ENCODE results near the gene TRAPPC8. TPM values are rescaled to one million over a fixed set of nuclear protein-coding genes. Genes with fewer than 3 reads are reported as not detected.
A peak's percentile ranks its signal among the peaks of the same experiment; 100 is the strongest.
"Not testable (repeated sequence)": the region's sequence is repeated elsewhere in the genome, so short reads cannot be mapped to it uniquely, and the experiment has no call there.

Gene TRAPPC8, protein sequence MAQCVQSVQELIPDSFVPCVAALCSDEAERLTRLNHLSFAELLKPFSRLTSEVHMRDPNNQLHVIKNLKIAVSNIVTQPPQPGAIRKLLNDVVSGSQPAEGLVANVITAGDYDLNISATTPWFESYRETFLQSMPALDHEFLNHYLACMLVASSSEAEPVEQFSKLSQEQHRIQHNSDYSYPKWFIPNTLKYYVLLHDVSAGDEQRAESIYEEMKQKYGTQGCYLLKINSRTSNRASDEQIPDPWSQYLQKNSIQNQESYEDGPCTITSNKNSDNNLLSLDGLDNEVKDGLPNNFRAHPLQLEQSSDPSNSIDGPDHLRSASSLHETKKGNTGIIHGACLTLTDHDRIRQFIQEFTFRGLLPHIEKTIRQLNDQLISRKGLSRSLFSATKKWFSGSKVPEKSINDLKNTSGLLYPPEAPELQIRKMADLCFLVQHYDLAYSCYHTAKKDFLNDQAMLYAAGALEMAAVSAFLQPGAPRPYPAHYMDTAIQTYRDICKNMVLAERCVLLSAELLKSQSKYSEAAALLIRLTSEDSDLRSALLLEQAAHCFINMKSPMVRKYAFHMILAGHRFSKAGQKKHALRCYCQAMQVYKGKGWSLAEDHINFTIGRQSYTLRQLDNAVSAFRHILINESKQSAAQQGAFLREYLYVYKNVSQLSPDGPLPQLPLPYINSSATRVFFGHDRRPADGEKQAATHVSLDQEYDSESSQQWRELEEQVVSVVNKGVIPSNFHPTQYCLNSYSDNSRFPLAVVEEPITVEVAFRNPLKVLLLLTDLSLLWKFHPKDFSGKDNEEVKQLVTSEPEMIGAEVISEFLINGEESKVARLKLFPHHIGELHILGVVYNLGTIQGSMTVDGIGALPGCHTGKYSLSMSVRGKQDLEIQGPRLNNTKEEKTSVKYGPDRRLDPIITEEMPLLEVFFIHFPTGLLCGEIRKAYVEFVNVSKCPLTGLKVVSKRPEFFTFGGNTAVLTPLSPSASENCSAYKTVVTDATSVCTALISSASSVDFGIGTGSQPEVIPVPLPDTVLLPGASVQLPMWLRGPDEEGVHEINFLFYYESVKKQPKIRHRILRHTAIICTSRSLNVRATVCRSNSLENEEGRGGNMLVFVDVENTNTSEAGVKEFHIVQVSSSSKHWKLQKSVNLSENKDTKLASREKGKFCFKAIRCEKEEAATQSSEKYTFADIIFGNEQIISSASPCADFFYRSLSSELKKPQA (N-terminal part only)
- 17.8 and 28.3 TPM in 2 replicates for polyA plus RNA-seq (2014; cell fraction: cytosol; rRNA removed)
- 27.0 and 42.9 TPM in 2 replicates for polyA plus RNA-seq (2014; cell fraction: nucleus; rRNA removed)

DNA sequence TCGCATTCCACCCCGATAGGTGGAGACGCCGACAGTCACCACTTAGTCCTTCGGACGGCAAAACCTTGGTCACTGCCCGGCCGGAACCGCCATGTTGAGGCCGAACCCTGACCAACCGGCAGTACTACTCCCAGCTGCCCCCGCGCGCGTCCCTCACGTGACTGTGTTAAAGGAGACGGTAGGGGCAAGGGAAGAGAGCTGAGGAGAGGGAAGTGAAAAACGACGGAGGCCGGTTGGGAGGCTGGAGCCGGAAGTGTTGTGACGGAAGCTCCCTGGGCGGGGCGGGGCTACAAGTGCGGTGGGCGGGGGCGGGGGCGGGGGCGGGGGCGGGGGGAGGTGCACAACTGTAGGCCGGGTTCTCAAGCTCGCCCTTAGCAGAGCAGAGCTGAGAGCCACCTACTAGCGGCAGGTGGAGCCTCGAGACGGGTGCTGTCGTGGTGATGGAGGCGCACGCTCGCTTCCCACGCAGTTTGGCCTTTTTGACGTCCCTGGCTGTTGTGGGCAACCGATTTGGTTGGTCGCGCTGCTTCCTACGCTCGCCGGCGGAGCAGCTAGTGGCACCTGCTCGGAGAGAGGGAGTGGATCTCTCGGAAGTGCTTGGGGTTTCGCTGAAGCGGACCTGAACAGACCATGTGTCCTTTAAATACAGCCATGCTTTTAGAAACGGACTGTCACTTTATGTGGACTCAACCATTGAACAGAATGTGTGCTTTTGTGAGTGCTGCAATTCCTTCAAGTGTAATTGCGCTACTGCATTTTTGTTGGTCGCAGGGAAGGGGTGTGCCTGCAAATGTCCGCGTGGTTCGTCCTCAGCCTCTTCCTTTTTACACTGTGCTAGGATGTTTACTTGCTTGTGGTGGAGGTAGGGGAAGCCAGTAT is at the start of gene TRAPPC8:
Gene TRAPPC8, minus strand, starts transcription at position 130 of the 879 bp plus-strand sequence. CDS start 364 bp downstream, outside the sequence.
- peak; percentile 98 for DNase-seq (ENCODE audit: low spot score)

DNA sequence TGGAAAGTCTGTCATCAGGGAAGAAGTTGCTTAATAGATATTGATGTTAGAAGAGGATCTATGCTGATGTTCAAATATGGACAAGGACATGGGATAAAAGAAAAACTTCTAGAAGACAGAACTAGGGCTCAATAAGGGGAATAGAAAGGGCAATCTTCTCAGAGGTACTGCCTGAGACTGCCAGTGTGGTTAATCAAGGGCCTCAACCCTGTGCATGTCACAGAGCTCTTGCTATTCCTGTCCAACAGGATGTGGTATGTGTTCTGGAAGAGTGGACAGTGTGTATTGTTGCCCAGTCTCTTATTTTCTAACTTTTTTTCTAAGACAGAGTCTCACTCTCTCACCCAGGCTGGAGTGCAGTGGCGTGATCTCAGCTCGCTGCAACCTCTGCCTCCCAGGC is 47.9 kb upstream of the TRAPPC8 start:
- DNase-seq (ENCODE audit: low spot score), result no peak

DNA sequence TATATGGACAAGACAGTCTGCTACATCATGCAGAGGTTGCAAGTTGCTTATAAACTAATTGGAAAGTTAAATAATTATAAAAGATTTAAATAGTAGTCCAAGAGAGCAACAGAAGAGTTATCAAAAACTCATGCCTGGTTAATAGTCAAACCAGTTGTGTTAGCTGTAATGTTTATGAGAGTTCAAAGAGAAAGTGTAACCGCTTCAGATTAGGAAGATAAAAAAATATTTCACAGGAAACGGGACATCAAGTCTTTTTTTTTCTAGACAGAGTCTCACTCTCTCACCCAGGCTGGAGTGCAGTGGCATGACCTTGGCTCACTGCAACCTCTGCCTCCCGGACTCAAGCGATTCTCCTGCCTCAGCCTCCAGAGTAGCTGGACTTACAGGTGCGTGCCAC is 41.0 kb upstream of the TRAPPC8 start:
- DNase-seq (ENCODE audit: low spot score), result no peak

DNA sequence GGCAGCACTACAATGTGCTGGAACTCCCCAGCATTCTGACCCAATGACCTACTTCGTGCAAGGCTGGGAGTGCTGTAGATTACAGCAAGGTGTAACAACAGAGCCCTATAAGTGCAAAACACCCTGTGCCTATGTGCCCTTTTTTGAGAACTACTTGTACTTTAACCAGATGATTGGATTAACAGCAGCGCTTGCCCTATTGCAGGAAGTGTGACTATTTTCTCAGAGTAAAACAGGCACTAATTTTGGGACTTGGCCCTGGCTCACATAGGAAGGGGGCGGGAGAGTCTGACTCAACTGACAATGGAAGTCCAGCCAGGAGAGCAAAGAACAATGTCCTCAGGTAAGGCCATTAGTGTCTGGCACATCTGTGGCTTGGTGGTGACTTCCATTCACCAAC is 40.1 kb upstream of the TRAPPC8 start:
- no peak for DNase-seq (ENCODE audit: low spot score)

DNA sequence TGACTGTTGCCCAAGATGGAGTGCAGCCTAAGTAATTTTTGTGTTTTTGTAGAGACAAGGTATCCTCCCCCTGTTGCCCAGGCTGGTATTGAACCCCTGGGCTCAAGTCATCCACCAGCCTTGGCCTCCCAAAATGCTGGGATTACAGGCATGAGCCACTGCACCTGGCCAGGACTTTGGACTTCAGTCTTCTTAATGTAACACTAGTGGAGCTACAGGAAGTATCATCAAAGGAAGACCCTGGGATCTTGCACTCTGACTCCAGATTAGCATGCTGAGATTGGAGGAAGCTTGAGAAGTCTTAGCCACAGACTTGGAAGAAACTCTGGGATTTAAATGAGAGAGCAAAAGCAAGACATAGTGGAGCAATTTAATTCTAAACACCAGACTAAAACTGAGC is 37.9 kb upstream of the TRAPPC8 start:
- DNase-seq (ENCODE audit: low spot score), result no peak

DNA sequence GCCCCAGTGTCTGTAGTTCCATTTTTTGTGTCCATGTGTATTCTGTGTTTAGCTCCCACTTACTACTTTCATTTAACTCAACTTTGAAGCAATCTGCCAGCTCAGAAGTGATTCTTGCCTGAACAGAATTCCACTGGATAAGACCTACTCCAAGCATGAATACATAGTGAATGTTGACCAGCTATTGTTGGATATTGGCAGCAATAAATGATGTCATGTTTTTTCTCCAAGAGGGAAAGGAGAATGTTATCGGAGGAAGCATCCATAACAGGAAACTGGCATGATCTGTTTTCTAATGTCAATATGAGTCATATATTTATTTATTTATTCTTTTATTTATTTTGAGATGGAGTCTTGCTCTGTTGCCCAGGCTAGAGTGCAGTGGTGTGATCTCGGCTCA is 36.8 kb upstream of the TRAPPC8 start:
- DNase-seq (ENCODE audit: low spot score), result no peak

DNA sequence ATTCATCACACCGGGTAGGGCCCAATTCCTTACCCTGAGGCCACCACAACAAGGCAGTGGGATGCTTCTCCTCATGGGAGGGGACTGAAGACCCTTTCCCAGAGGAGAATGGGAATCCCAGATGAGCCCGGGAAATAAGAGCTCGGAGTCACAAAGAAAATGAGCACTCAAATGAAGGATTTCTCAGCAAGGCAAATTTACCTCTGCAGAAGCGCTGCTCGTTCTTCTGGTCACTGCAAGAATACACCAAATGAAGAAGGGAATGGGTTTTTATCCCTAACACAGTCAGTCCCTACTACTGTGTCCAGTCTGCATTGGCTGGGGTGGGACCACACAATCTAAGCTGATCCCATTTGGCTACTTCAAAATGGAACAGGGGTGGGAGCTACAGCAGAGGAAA is 35.7 kb upstream of the TRAPPC8 start:
- DNase-seq (ENCODE audit: low spot score), result no peak

DNA sequence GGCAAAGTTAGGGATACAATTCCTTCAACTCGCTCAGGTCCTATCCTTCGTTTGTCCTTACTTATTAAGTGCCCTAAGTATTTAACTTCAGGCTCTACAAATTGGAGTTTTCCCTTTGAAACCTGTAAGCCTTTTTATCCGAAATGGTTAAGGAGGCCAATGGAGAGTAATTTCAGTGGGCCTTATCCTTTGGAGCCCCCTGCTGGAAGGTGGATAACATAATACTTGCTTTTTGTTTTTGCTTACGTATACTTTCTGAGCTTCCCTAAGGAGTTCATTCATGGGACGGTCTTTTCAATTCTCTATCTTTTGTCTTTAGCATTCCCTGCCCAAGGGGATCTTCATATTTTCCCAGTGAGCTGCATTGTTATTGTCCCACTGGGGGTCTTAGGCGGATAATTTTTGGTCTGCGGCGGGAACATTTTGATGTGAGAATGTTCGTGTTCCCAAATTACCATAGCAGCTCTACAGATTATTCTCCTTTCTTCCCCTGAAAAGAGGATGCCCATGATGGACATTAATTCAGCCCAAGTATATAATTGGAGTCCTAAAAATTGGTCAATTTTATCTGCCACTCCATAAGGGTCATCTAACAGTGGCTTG is 34.4 kb upstream of the TRAPPC8 start:
- peak; percentile 65 for DNase-seq (ENCODE audit: low spot score)

DNA sequence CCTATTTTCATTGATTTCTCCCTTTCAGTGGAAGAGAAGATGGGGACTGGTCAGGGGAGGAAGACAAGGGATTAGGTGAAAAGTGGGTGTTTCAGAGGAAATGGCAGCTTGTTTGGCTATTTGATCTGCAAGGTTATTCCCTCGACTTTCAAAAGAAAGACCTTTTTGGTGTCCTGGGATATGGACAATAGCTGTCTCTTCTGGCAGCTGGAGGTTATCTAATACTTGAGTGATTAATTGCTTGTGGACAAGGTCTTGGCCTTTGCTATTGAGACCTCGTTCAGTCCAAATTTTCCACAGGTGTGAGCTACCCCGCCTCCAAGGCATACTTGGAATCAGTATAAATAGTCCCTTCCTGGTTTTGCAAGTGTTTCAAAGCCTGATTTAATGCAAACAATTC is 33.3 kb upstream of the TRAPPC8 start:
- DNase-seq (ENCODE audit: low spot score), result no peak

DNA sequence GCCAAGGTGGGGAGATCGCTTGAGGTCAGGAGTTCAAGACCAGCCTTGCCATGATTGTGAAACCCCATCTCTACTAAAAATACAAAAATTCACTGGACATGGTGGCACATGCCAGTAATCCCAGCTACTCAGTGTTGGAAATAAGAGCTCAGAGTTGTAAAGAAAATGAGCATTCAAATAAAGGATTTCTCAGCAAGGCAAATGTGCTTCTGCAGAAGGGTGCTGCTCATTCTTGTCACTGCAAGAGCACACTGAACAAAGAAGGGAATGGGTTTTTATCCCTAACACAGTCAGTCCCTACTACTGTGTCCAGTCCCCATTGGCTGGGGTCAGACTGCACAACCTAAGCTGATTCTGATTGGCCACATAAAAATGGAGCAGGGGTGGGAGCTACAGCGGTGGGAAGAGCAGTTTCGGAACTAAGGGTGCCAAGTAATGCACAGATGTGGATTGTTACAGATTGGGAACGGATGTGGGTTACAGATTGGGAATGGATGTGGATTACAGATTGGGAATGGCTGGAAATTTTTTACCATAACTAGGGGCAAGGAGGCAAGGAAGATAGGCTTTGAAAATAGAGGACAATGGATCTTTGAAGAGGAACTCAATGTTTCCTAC is 31.1 kb upstream of the TRAPPC8 start:
- no peak for DNase-seq (ENCODE audit: low spot score)

DNA sequence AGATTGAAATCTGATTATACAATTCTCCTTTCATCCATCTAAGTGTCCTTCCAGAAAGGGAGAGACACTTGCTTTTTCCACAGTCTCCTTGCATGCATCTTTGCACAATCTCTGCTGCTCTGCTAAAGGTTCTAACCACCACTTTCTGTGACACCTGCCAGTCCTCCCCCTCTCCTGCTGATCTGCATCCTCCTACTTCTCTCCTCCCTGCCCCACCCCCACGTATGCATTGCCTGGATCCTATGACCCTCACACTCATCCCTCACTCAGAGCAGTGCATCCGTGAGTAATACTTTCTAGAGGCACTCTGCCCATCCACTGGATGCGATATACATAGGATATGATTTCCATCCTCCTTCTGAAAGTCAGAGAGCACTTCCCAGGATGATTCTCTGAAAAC is 27.7 kb upstream of the TRAPPC8 start:
- no peak for DNase-seq (ENCODE audit: low spot score)

DNA sequence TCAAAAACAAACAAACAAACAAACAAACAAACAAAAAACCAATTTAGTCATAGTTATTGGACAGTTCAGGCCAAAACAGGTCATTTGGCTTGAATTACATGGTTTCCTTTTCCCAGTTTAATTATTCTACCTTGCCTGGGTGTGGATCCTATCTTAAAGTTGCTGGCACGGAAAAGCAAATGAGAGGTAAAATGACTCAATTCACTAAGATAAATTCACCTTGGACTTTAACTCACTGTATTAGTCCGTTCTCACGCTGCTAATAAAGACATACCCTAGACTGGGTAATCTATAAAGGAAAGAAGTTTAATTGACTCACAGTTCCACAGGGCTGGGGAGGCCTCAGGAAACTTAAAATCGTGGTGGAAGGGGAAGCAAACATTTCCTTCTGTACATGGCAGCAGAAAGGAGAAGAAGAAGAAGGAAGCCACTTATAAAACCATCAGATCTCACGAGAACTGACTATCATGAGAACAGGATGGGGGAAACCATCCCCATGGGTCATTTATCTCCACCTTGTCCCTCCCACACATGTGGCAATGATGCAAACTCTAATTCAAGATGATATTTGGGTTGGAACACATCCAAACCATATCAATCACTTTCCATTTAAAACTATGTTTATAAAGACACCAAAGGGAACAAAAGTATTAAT is 22.5 kb upstream of the TRAPPC8 start:
- no peak for DNase-seq (ENCODE audit: low spot score)

DNA sequence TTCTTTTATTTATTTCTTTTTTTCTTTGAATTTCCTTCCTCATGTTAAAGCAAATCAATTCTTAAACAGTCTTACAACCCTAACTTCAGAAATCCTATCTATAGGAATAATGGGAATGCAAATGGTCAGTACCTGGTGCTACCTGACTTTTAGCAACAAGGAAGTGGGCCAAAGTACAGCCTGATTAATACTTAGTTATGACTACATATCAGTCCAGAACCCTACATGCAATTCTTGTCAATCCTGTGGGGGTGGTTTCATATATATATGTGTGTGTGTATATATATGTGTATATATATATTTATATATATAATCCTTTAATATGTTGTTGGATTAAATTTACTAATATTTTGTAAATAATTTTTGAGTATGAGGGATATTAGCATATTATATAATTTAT is 14.8 kb upstream of the TRAPPC8 start:
- DNase-seq (ENCODE audit: low spot score), result no peak

DNA sequence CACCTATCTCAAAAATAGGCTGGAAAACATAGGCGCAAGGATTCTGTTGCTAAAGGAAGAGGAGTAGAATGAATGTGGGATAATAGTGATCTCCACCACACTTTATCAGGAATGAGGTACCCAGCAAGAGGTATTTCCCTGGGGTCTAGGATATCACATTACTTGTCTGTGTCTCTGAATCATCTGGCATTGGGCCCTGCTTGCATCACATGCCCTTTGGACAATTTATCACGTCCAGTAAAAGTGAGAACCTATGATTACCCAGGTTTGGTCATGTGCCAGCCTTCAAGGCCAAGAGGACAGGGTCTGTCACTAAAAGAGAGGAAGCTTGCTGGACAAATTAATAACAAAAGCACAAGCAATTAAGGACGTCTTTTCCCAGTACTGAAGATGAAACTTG is 11.4 kb upstream of the TRAPPC8 start:
- no peak for DNase-seq (ENCODE audit: low spot score)

DNA sequence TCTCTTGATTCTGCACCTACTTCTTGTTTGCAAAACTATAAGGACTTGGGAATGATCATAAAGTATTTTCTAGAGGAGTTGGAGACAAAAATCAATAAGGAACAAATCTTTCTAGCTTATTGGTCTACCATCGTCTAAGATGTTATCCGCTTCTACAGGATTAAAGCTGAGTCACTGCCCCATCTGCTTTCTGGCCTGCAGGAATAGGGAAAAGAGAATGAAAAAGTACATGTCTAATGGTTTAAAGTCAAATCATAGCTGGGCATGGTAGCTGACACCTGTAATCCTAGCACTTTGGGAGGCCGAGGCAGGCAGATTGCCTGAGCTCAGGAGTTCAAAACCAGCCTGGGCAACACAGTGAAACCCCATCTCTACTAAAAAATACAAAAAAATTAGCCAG is 10.8 kb upstream of the TRAPPC8 start:
- not testable (repeated sequence) for DNase-seq (ENCODE audit: low spot score)

DNA sequence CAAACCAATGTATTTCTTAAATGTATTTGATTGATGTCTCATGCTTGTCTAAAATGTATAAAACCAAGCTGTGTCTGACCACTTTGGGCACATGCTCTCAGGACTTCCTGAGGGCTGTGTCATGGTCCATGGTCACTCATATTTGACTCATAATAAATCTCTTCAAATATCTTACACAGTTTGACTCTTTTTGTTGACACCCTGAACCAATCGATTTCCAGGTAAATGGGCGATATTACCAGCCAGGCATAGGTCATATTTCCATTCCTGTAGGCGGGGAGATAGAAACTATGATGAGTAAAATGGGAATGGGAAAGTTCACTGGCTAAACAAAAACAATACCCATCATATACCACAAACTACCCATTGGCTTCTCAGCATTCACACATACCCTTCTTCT is 9.3 kb upstream of the TRAPPC8 start:
- DNase-seq (ENCODE audit: low spot score), result no peak

DNA sequence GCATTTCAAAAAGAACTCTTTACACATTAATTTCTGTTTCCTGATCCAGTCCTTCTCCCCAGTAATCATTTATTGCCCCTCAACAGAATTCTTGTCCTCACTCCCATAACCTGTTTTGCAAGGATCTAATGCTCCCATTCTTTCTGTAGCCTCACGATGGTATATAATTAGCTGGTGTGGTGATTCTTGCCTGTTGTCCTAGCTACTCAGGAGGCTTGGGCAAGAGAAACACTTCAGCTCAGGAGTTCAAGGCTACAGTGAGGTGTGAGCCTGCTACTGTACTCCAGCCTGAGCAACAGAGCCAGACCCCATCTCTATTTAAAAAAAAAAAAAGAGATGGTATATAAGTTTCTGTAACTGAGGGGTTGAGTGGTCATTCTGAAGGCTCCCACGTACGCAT is 7.7 kb upstream of the TRAPPC8 start:
- DNase-seq (ENCODE audit: low spot score), result no peak

DNA sequence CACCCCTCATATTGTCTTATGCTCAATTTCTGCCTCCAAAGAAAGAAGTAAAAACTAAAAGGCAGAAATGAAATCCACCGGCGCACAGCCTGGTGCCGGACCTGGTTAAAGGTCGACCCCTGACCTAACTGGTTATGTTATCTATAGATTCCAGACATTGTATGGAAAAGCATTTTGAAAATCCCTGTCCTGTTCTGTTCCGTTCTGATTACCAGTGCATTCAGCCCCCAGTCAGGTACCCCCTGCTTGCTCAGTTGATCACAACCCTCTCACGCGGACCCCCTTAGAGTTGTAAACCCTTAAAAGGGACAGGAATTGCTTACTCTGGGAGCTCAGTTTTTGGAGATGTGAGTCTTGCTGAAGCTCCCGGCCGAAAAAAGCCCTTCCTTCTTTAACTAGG is 5.4 kb upstream of the TRAPPC8 start:
- not testable (repeated sequence) for DNase-seq (ENCODE audit: low spot score)

DNA sequence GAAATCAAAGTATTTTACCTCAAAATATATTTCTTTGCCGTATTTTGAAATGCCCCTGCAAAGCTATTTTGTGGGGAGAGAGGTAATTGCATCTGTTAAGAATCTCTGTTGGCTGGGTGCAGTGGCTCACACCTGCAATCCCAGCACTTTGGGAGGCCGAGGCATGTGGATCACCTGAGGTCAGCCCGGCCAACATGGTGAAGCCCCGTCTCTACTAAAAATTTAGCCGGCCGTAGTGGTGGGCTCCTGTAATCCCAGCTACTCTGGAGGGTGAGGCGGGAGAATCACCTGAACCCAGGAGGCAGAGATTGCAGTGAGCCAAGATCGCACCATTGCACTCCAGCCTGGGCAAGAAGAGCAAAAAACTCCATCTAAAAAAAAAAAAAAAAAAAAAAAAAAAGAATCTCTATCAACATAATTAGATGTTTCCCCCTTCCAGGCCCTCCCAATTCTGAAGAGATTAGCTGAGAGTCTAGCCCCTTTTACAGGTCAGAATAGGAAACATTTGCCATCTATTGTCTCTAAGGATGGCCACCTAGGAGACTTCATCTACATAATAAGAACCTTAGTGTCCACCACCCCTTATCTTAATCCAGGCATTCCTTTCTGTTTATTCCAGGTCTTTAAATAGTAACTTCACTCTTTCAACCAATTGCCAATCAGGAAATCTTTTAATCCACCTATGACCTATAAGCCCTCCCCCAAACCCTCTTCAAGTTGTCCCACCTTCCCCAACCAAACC is 3.5 kb upstream of the TRAPPC8 start:
- no peak for DNase-seq (ENCODE audit: low spot score)

Data from SK-N-DZ (cell line).